GM18499 (cell line): ENCODE data around the gene EXOSC5.
"Not testable (repeated sequence)": the region's sequence is repeated elsewhere in the genome, so short reads cannot be mapped to it uniquely, and the experiment has no call there.

Experiments used
- ATAC-seq: cut with Tn5 transposase; IDR thresholded peaks from one replicate; pipeline ENCODE4 v1.9.1; 2021; ENCODE audit warnings: moderate number of reproducible peaks; ENCODE audit not compliant: insufficient read depth, unreplicated experiment

The EXOSC5 gene

DNA sequence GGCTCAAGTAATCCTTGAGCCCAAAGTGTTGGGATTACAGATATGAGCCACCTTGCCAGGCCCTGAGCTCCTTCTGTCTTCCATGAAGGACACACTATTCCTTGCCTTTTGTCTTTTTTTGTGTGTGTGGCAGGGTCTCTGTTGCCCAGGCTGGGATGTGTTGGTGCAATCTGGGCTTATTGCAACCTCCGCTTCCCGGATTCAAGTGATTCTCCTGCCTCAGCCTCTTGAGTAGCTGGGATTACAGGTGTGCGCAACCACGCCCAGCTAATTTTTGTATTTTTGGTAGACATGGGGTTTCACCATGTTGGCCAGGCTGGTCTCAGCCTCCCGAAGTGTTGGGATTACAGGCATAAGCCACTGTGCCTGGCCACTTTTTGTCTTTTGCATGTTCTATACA, 11.7 kb upstream of the EXOSC5 start:
- not testable (repeated sequence) for ATAC-seq

DNA sequence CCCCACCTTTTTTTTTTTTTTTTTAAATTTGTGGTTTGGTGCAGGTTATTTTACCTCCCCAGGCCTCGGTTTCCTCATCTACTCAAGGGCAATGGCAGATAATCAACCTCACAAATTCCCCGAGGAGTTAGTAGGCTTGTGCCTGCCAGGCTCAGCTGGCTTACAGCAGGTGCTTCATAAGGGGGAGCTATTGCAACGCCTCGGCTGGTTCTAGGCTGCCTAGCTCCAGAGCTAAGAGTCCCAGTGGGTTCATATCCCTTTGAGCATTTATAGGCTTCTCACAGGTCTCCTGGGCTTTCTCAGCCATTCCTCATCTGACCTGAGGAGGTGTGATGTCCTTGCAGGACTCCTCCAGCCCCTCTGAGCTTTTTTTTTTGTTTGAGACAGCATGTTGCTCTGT, 11.1 kb upstream of the EXOSC5 start:
- no peak for ATAC-seq

DNA sequence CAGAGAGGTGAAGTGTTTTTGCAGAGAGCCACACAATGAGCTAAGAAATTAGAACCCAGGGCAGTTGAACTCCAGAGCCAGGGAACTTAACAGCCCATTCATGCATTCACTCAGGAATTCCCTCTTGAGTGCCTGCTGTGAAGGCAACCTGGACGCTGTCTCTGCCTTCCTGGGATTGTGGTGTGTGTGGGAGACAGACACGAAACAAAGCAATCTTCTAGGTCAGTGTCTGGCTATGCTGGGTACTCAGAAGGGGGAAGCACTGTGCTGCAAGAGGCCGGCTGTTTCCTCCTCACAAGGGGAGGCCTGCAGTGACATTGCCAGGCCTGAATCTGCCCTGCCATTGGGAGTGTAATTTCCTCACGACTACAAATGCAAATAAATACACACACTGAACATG, 10.1 kb upstream of the EXOSC5 start:
- no peak for ATAC-seq

DNA sequence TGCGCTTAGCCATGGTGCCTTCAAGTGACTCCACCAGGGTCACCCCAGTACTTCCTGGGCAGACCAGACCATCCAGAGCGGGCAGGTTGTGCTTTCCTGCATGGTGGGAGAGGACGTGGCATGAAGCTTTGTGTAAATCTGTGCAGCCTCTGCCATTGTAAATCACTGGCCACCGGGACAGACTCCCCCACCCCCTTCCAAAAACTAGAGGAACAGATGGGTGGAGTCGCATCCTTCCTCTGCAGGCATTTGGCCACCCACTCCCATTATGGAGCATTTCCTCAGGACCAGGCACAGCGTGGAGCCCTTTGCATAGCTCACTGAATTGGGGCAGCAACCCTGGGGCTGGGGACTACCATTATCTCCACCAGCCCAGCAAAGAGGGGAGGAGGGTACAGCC, 8.6 kb upstream of the EXOSC5 start:
- no peak for ATAC-seq

DNA sequence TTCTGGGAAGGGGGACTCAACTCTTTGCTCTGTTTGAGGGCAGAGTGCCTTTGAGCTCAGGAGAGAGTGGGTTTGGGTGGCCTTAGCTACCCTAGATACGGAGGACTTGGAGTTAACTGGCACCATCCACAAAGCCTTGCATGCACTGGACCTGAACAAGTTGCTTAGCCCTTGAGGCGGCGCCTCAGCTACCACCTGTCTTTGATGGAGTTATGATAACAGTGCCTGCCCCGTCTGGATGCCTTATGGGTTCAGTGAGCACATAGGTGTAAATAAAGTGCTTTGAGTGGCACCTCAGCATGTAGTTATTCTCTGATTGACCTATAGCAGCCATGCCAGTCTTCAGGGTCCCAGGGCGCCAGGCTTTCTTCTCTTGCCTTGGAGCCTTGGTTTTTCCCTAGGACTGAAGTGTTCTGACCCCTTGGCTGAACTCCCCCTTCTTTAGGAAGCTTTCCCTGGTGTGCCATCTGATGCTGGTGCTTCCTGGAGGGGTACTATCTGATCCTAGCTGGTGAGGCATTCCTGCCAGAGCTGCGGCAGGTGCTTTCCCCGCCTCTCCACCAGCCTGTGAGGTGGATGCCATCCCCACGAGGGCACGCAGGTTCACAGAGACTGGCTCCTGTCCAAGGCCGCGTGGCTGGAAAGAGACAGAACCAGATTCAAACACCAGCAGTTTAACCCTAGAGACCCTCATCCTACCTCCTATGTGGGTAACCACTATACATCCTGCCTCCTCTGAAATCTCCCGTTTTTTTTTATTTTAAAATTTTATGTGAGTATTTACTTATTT, 6.2 kb upstream of the EXOSC5 start:
- ATAC-seq = no peak

DNA sequence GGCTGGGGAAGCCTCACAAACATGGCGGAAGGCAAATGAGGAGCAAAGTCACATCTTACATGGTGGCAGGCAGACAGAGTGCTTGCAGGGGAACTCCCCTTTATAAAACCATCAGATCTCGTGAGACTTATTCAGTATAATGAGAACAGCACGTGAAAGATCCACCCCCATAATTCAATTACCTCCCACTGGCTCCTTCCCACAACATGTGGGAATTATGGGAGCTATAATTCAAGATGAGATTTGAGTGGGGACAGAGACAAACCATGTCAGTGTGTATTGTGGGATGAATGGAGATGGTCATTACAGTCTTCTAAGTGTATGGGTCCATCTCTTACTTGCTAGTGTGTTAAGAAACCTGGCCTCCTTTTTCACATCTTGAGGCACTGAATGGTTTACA, 4.9 kb upstream of the EXOSC5 start:
- ATAC-seq = no peak

DNA sequence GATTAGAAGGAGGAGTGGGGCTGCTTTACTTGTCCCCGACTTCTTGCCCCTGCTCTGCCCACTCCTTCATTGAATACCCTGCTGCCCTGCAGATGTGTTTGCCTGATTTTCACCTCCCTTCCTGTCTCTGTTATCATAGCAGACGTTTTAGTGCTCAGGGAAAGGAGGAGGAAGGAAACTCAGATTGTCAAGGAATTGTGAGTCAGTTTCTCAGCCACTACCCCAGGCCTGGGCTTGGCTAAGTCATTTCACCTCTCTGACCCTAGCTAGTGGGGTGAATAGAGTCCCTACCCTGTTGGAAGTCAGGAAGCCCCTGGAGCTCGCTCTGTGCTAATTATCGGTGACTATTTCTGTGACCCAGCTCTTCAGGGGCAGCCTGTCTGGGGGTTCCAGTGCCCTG, 4.3 kb upstream of the EXOSC5 start:
- ATAC-seq = no peak

DNA sequence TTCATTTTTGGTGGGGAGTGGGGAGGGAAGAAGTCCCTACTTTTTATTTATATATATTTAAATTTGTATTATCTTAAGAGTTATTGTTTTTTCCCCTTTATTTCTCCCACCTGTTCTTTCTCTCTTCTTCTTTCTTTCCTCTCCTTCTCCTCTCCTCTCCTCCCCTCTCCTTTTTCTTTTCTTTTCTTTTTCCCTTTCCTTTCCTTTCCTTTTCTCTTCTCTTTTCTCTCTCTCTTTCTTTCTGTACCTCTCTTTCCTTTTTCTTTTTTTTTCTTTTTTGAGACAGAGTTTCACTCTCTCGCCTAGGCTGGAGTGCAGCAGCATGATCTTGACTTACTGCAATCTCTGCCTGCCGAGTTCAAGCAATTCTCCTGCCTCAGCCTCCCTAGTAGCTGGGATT, 2.4 kb upstream of the EXOSC5 start:
- ATAC-seq = no peak

DNA sequence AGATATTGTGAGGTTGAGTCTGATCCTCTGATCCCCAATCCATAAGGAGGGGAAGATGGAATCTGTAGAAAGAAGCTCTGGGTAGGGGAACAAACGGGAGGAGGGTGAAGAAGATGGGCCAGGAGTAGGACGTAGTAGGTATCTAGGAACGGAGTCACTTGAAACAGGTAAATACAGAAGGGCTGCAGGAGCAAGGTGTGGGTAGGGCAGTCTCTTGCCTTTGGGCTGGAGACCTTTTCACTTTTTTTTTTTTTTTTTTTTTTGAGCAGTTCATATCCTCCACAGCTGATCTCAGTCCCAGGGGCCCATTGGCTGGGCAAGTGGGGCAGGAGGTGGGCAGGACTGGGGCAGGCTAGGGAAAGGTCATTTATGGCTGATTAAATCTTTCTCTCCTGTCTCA, 1.9 kb upstream of the EXOSC5 start:
- no peak for ATAC-seq

DNA sequence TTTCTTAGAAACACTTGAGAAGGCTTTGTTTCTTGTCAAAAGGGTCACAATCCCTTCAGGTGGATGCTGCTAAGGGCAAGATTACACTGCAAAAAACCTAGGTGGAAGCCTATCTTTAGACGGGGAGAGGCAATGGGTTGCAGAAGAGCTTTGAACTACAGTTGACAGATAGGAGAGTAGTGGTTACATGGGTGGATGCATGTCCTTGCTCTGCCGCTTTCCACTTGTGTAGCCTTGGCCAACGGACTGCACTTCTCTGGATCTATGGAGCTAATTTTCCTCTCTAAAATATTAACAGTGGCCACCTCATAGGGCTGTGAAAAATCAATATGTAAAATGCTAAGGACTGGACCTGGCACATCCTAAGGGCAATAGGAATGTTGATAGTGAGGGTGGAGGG, 1.4 kb upstream of the EXOSC5 start:
- ATAC-seq = no peak

DNA sequence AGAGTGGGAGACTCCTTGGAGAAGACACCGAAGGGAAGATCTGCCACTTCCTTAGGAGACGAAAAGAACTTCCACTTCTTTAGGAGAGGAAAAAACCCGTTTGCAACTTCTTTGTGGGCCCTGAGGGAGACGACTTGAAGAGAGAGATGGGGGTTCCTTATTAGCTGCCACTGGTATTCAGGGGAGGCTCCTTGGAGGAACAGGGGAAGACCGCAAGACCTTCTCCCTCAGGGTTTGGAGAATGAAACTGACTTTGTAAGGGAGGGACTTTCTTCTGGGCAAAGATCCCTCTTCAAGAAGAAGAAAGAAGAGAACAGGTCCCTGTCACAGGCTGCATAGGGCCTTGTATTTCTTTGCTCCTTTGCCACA, 875 bp upstream of the EXOSC5 start:
- ATAC-seq = no peak

DNA sequence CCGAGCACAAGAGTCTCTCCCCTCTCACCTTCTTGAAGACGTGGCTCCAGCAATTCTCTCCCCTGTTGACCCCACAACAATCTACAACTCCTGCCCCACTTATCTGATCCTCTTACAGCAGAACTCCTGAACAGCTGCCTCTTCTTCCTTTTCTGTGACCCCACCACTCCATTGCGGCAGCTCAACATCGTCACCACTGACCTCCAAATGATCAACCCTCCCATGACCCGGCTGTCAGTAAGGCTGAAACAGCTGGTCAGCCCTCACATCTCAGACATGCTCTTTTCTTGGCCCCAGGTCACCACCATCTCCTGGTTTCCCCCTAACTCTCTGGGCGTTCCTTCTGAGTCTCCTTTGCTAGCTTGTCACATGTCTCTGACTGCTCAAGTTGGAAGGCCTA, 1.8 kb downstream of the EXOSC5 start:
- no peak for ATAC-seq

DNA sequence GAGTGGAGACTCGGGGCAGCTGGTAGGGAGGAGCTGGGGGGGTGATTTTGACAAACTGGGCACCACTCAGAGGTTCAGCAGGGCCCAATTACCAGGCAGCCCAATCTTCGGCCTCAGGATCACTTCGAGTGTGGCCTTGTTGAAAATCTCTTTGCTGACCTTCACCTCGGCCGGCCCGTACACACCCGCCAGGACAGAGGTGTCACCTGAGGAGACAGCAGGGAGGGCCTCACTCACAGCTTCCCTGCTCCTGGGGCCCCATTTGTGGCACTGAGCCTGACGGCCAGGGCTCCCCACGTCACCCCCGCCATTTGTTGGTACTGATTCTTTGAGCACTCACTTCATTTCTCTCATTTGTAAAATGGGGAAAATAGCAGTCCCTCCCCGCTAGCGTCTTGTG, 4.4 kb downstream of the EXOSC5 start:
- no peak for ATAC-seq

DNA sequence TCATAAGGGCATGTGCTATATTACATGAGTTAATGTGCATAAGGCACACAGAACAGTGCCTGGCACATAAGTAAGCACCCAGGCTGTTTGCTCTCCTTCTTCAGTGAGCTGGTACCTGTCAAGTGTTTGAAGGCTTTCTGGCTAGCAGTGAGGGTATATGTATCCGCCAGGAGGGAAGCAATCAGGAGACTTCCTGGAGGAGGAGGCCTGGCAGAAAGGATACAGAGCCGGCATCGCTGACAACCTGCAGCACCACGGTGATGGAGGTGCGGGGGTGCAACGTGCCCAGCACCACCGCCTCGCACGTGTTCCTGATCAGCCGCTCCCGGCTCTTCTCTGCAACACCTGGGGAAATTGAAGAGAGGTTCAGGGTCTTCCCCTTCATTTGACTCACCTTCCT, 5.5 kb downstream of the EXOSC5 start:
- ATAC-seq = no peak

DNA sequence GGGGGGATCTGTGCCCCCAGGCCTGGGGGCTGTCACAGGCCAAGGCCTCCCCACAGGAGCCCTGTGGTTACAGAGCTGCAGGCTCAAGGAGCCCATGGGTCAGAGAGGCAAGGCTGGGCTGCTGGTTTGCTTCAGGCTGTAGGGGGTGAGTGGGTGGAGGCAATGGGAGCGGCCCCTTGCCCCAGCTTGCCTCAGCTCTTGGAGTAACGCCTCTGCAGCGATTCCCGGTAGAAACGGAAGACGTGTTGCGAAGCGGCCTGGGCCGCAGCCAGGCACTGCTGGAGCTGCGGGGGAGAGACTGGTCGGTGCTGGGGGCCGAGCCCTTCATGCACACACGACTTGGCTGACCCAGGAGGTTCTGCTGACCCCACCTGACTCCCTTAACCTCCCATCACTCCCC, 10.7 kb downstream of the EXOSC5 start:
- ATAC-seq = no peak

DNA sequence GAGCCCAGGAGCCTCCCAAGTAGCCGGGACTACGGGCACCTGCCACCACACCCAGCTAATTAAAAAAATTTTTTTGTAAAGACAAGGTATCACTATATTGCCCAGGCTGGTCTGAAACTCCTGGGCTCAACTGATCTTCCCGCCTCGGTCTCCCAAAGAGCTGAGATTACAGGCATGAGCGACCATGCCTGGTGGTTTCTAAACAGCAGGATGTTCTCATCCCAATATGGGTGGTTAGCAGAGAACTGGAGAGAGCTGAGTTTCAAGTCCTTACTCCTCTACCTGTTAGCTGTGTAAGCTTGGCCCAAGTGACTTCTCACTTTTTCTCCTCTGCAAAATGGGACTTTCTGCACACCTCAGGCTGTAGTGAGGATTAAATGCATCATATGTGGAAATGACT, 12.8 kb downstream of the EXOSC5 start:
- ATAC-seq = no peak

DNA sequence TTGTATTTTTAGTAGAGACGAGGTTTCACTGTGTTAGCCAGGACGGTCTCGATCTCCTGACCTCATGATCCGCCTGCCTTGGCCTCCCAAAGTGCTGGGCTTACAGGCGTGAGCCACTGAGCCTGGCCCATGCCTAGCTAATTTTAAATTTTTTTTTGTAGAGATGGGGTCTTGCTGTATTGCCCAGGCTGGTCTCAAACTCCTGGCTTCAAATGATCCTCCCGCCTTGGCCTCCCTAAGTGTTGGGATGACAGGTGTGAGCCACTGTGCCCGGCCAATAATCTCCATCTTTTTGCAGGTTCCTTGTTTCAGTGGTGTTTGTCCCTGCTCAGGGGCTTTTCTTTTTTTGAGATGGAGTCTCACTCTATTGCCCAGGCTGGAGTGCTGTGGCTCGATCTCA, 15.6 kb downstream of the EXOSC5 start:
- ATAC-seq = not testable (repeated sequence)

DNA sequence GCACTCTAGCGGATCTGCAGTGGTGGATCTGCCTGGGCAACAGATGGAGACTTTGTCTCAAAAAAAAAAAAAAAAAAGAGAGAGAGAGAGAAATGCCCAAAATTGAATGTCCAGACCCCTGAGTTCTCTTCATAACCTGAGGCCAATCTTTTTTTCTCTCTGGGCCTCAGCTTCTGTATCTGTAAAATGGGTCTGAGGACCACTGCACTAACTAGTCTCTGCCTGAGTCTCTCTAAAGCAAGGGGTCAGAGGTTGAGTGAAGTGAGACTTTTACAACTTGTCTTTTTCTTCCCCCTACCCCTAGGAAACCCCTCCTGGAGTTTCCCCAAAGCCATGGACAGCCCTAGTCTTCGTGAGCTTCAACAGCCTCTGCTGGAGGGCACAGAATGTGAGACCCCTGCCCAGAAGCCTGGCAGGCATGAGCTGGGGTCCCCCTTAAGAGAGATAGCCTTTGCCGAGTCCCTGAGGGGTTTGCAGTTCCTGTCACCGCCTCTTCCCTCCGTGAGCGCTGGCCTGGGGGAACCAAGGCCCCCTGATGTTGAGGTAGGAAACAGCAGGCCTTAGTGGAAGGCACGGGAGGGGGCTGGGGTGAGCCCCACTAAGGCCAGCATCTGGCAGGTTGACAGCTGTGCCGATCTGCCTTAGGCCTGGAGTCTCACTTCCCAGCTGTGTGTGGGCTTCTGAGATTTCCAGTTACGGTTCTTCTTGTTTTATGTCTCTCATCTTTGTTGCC, 19.0 kb downstream of the EXOSC5 start:
- ATAC-seq = no peak

DNA sequence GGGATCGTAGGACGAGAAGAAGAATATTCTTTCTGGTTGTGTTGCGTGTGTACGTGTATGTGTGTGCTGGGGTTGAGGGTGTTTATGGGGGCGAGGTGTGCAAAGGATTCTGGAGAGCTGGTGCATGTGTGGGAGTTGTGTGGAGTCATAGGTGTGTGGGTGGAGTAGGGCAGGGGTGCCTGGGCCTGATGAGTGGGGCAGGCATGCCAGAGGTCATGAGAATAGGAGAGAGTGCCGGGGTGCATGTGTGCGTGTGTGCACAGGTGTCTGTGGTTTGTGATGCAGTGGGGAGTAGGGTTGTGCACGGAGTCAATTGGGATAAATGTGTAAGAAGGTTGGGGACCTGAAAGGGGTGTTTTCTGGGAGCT, 20.2 kb downstream of the EXOSC5 start:
- no peak for ATAC-seq

DNA sequence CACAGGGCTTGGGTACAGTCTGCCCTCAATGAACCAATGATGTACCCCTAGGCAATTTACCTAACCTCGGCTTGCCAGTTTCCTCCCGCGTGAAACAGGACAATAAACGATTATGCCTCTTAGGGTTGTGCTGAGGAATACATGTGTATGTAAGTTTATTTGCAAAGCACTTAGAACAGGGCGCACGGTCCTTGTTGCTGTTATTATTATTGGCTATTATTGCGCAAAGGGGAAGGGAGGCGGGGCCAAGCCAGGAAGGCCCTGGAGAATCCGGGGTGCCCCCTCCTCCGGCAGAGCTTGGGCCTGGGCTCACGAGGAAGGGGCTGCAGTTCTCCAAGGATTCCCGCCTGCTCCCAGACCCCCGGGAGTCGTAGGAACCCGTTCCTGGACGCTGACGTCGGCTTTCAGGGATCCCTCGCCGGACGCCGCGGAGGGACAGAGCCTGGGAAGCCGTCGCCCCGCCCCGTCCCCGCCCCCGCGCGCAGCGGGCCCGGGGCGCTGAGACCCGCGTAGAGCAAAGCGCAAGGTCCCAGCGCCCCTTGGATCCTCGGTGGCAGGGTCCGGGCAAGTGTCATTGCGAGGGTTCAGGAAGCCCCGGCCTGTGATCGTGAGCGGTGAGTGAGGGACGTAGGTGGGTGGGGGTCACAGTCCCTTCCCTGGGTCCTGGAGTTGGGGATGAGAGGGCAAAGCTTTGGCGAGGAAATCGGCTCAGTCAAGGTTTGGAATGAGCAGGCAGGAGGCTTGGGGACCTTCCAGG, 20.7 kb downstream of the EXOSC5 start, which contains the start of gene TMEM91:
Gene TMEM91 (plus strand): TSS at position 293 of the 757 bp plus-strand sequence. CDS start 1,777 bp downstream, outside the sequence.
- no peak for ATAC-seq

DNA sequence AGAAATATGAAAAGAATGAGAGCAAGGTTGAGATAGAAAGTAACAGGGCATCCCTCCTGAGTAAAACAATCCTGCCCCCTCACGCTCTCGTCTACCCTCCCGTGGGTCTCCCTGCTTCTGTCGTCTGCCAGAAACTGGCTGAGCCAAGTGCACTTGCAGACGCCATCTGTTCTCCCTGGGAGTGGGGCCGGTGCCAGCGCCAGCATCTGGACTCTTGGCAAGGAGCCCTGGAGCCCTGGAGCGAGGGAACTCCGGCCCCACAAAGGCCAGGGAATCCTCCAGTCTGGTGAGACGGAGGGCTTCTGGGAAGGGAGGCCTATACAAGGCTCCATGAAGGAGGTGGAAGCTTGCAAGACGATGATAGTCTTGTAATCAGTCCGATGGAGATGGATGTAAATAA, 23.2 kb downstream of the EXOSC5 start:
- no peak for ATAC-seq
